D721Med (cell line): Measurements from ENCODE around the gene NCAM1.

Source experiments
- DNase-seq: peaks from one replicate; pipeline ENCODE4 v3.0.0; 2011; ENCODE audit warnings: low spot score; ENCODE audit not compliant: insufficient read length
- FAIRE-seq: peaks from 2 replicates; lab custom pipeline; 2011; peaks lifted over from hg19 to GRCh38; lab: Jason Lieb, UNC
- CTCF ChIP-seq: IDR thresholded peaks from 2 replicates; pipeline ENCODE4 v1.5.1; 2012; ENCODE audit warnings: mild to moderate bottlenecking, control low read depth; ENCODE audit not compliant: insufficient read depth; ENCODE audit errors: missing control alignments

The NCAM1 gene

GRCh38 chr11:113151521-113151920, 190.3 kb downstream of the NCAM1 start:
- DNase-seq (no peak), FAIRE-seq (no peak)
- no peak for TF ChIP-seq CTCF

DNA sequence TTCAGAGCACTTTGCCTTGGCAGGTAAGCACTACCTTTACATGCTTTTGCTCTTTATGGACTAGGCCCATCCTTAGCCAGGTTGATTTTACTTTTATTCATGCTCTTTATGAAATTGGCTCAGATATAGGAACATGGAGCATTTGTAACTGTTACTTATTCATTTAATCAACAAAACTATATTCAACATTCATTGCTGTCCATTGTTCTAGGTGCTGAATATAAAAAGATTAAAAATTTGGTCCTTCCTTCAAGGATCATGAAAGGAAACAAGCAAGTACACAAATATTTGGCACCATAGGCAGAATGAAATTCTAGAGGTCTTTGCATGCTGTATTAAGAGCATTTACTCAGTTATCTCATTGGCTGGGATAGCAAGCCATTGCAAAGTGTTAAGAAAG, 191.3 kb downstream of the NCAM1 start:
- FAIRE-seq = no peak
- no peak for DNase-seq
- TF ChIP-seq CTCF = no peak

DNA sequence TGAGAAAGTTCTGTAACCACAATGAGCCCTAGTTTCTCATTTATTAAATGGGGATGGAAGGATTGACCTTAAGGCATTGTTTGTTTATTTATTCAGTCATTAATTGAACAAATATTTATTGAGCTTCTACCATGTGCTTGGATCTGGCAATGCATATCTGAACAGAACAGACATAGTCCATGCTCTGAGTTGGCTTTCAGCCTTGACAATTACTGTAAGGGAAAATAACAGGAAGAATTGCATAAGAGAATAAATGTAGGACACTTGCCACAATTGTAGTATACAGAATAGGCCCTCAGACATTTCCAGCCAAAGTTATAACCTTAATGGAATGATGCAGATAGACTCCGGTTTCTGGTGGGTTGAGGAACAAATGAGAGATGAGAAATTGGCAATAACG, 192.6 kb downstream of the NCAM1 start:
- FAIRE-seq = peak; percentile 11

DNA sequence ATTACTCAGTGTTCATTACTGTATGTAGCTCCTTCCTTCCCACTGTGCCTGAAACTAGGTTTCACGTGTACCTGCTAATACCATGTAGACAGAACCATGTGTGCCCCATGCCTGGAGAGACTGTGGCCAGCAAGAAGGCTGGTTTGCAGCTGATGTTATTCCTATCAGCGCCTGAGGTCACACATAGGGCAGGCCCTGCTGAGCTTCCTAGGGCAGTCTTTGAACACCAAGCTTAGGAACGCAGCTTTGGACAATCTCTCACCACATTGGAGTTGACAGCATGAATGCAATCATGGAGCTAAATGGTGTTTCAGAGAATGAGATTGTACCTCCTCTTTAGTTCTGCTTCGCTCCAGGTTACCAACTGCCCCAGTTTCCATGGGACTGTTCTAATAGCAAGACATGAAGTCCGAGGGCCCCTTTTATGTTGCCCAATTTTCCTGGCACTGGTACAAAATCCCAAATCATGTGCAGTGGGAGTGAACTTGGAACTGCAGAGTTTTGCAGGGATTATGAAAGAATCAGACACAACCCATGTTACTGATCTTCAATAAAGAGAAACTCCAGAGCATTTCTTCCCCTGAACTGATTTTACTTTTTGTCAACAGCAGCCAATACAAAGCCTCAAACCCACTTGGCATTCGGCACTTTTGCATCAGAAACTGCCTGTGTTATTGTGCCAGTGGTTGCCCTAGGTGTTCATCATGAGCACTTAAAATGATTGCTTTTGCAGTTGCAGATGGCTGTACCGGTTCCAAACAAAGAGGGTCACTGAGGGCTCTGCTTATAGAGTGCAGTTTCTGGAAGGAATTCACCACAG, 199.0 kb downstream of the NCAM1 start:
- DNase-seq (no peak), FAIRE-seq (no peak)
- no peak for TF ChIP-seq CTCF

More for the DNA sequence above, 192.6 kb downstream of the NCAM1 start:
- no peak for TF ChIP-seq CTCF
- DNase-seq = no peak

DNA sequence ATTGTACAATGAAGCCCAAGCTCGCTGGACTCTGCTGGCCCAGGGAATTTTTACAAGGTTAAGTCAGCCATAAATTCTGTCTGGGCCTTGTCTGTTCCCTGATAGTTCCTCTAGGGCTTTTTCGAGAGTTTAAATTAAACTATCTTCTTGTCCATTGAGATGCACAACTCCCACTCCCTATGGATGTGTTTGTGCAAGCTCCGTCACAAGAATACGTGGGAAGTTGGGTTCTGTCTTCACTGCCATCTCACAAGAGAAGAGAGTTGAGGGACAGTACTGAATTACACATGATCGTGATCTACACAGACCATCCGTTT, 199.5 kb downstream of the NCAM1 start:
- no peak for DNase-seq
- no peak for FAIRE-seq
- TF ChIP-seq CTCF = no peak

- TF ChIP-seq CTCF = no peak
- no peak for DNase-seq
- no peak for FAIRE-seq
These were observed 200.7 kb downstream of the NCAM1 start for GRCh38 chr11:113161711-113162591.
